GM23338 (cell line): Measurements from ENCODE around the gene MVB12B. TPM values are rescaled to one million over a fixed set of nuclear protein-coding genes. Genes with fewer than 3 reads are reported as not detected.
A peak's percentile ranks its signal among the peaks of the same experiment; 100 is the strongest.

ENCODE experiments used
- ATAC-seq: fragments of 200-7000 bp; cut with Tn5 transposase; 3 replicates; pipeline ENCODE4 v1.9.1; 2020
- DNase-seq: peaks from one replicate; pipeline ENCODE4 v3.0.0-alpha.2; 2015; ENCODE audit warnings: low spot score
- H2AFZ ChIP-seq: fragments of 200-600 bp; sonication (generic); 2 replicates; pipeline ENCODE4 v1.8.0; 2016; ENCODE audit warnings: antibody characterized with exemption, mild to moderate bottlenecking, moderate library complexity
- H3F3A ChIP-seq: fragments of 200-600 bp; sonication (generic); replicated peaks from 2 replicates; pipeline ENCODE4 v1.8.0; 2017; ENCODE audit warnings: antibody characterized with exemption, mixed run types, low read depth
- H3K27ac ChIP-seq: fragments of 200-600 bp; sonication (generic); 2 replicates; pipeline ENCODE4 v1.6.1; 2016; ENCODE audit warnings: low read depth
- H3K27me3 ChIP-seq: fragments of 200-600 bp; sonication (generic); 2 replicates; pipeline ENCODE4 v1.8.0; 2016; ENCODE audit warnings: mild to moderate bottlenecking, mixed run types, moderate library complexity; ENCODE audit not compliant: insufficient read depth
- H3K36me3 ChIP-seq: fragments of 200-600 bp; sonication (generic); 2 replicates; pipeline ENCODE4 v1.8.0; 2016; ENCODE audit warnings: mild to moderate bottlenecking; ENCODE audit not compliant: insufficient read depth
- H3K4me1 ChIP-seq: fragments of 200-600 bp; sonication (generic); 2 replicates; pipeline ENCODE4 v1.8.0; 2016; ENCODE audit warnings: mild to moderate bottlenecking, moderate library complexity; ENCODE audit not compliant: insufficient read depth
- H3K4me2 ChIP-seq: fragments of 200-600 bp; sonication (generic); 2 replicates; pipeline ENCODE4 v1.7.1; 2017; ENCODE audit warnings: mixed run types
- H3K4me3 ChIP-seq: fragments of 200-600 bp; sonication (generic); 2 replicates; pipeline ENCODE4 v1.6.1; 2016; ENCODE audit warnings: mixed run types
- H3K79me2 ChIP-seq: fragments of 200-600 bp; sonication (generic); replicated peaks from 2 replicates; pipeline ENCODE4 v1.8.0; 2017; ENCODE audit warnings: mild to moderate bottlenecking; ENCODE audit not compliant: insufficient read depth
- H3K9me2 ChIP-seq: fragments of 200-600 bp; sonication (generic); 2 replicates; pipeline ENCODE4 v1.8.0; 2017; ENCODE audit not compliant: insufficient read depth
- H4K20me1 ChIP-seq: fragments of 200-600 bp; sonication (generic); replicated peaks from 2 replicates; pipeline ENCODE4 v1.8.0; 2017; ENCODE audit warnings: mild to moderate bottlenecking; ENCODE audit not compliant: insufficient read depth
- H3K27ac Mint-ChIP-seq: 2 replicates; pipeline ENCODE4 v1.8.0; 2020; ENCODE audit warnings: inconsistent platforms, mild to moderate bottlenecking, moderate library complexity, mixed read lengths
- H3K27me3 Mint-ChIP-seq: 3 replicates; pipeline ENCODE4 v1.8.0; 2022; ENCODE audit warnings: low read depth, mild to moderate bottlenecking, moderate library complexity, mixed read lengths, inconsistent platforms; ENCODE audit not compliant: insufficient read depth, poor library complexity
- H3K36me3 Mint-ChIP-seq: 3 replicates; pipeline ENCODE4 v1.8.0; 2021; ENCODE audit warnings: low read depth, mild to moderate bottlenecking, inconsistent platforms, moderate library complexity, mixed read lengths
- H3K4me1 Mint-ChIP-seq: 3 replicates; pipeline ENCODE4 v1.8.0; 2020; ENCODE audit warnings: mild to moderate bottlenecking, inconsistent platforms, mixed read lengths
- H3K4me3 Mint-ChIP-seq: 3 replicates; pipeline ENCODE4 v1.8.0; 2021; ENCODE audit warnings: moderate library complexity, mild to moderate bottlenecking, inconsistent platforms, mixed read lengths
- H3K9me3 Mint-ChIP-seq: 3 replicates; pipeline ENCODE4 v1.8.0; 2020; ENCODE audit warnings: moderate library complexity, mild to moderate bottlenecking, inconsistent platforms, mixed read lengths
- CREB1 ChIP-seq: fragments of 250-450 bp; sonication (Bioruptor Pico); IDR thresholded peaks from 2 replicates; pipeline ENCODE4 v1.5.0; 2020; ENCODE audit warnings: low read depth, mild to moderate bottlenecking, moderate library complexity
- EZH2 ChIP-seq: fragments of 200-600 bp; sonication (generic); IDR thresholded peaks from one replicate; pipeline ENCODE4 v1.8.0; 2017; ENCODE audit warnings: antibody characterized with exemption, mild to moderate bottlenecking, low read depth; ENCODE audit not compliant: unreplicated experiment
- EZH2phosphoT487 ChIP-seq: fragments of 200-600 bp; sonication (generic); IDR thresholded peaks from one replicate; pipeline ENCODE4 v1.8.1; 2018; ENCODE audit warnings: antibody characterized with exemption; ENCODE audit not compliant: unreplicated experiment
- JUNB ChIP-seq: IDR thresholded peaks from one replicate; pipeline ENCODE4 v1.6.1; 2016; ENCODE audit warnings: antibody characterized with exemption; ENCODE audit not compliant: unreplicated experiment
- NANOG ChIP-seq: IDR thresholded peaks from 2 replicates; pipeline ENCODE4 v1.6.1; 2016; ENCODE audit warnings: antibody characterized with exemption, borderline replicate concordance
- ZNF114 ChIP-seq: fragments of 250-450 bp; sonication (Bioruptor Pico); IDR thresholded peaks from 2 replicates; pipeline ENCODE4 v1.5.0; 2020; ENCODE audit warnings: mild to moderate bottlenecking, moderate library complexity
- ZNF462 ChIP-seq: fragments of 250-450 bp; sonication (Bioruptor Pico); IDR thresholded peaks from 2 replicates; pipeline ENCODE4 v1.5.0; 2020; ENCODE audit warnings: mild to moderate bottlenecking, moderate library complexity
- polyA plus RNA-seq: library from polyadenylated mRNA; unstranded; fragments of >200 nt; fragmentation: Nextera tagmentation; extraction: Ambion mirVana; gene quantifications from 2 replicates; pipeline ENCODE4 v1.2.1, GENCODE V29; 2016
- total RNA-seq: library from RNA; depleted of rRNA; stranded (reverse); fragments of >200 nt; shearing (Covaris generic); gene quantifications from 2 replicates; pipeline ENCODE4 v1.2.3, GENCODE V29; 2014
- TF ChIP-seq, protein P1 (sequence below): IDR thresholded peaks from one replicate; pipeline ENCODE4 v1.6.1; 2018; ENCODE audit warnings: antibody characterized with exemption; ENCODE audit not compliant: unreplicated experiment

Gene MVB12B
- total and polyA plus RNA-seq, 2 experiments from 2014 or later, result 1.9 to 6.6 TPM

GRCh38 chr9:126532489-126532888, 205.9 kb downstream of the MVB12B start (continued):
- TF ChIP-seq ZNF462, result no peak
- TF ChIP-seq EZH2phosphoT487, result no peak
- TF ChIP-seq JUNB, result no peak
- no peak for TF ChIP-seq CREB1 (CRISPR knock-in tag)
- no peak for TF ChIP-seq EZH2
- TF ChIP-seq ZNF114 (CRISPR knock-in tag), result no peak

- Histone ChIP-seq H3K79me2 (no peaks in the 10 kb centered on the region), H3K36me3 (no peaks in the 10 kb centered on the region; the same call in 1 of the 2 replicates), H3K27me3 (peaks cover 16% of the 10 kb centered on the region; the same call in 1 of the 2 replicates), H4K20me1 (no peaks in the 10 kb centered on the region), H3K4me3 (peak overlapping the region; percentile 44; the same call in 1 of the 2 replicates), H2AFZ (no peak overlapping the region), H3K4me1 (peaks cover 50% of the 10 kb centered on the region), H3K4me2 (peak overlapping the region; percentile 74; the same call in 1 of the 2 replicates), H3F3A (0 out of 2 replicates have a peak, but pooled peaks cover 10% of the 10 kb centered on the region), H3K27ac (no peak overlapping the region), H3K9me2 (no peaks in the 10 kb centered on the region)
- DNase-seq (no peak), ATAC-seq (no peak)
- H3K27ac Mint-ChIP-seq, result no peak overlapping the region
- H3K4me3 Mint-ChIP-seq, result no peak overlapping the region
- H3K36me3 Mint-ChIP-seq, result no peaks in the 10 kb centered on the region
- peaks cover 27% of the 10 kb centered on the region for H3K27me3 Mint-ChIP-seq
- peaks cover 68% of the 10 kb centered on the region for H3K4me1 Mint-ChIP-seq
- H3K9me3 Mint-ChIP-seq, result no peaks in the 10 kb centered on the region
- TF ChIP-seq CREB1 (CRISPR knock-in tag) (no peak), EZH2 (no peak), EZH2phosphoT487 (no peak), JUNB (no peak), NANOG (no peak)
- TF ChIP-seq, protein P1, sequence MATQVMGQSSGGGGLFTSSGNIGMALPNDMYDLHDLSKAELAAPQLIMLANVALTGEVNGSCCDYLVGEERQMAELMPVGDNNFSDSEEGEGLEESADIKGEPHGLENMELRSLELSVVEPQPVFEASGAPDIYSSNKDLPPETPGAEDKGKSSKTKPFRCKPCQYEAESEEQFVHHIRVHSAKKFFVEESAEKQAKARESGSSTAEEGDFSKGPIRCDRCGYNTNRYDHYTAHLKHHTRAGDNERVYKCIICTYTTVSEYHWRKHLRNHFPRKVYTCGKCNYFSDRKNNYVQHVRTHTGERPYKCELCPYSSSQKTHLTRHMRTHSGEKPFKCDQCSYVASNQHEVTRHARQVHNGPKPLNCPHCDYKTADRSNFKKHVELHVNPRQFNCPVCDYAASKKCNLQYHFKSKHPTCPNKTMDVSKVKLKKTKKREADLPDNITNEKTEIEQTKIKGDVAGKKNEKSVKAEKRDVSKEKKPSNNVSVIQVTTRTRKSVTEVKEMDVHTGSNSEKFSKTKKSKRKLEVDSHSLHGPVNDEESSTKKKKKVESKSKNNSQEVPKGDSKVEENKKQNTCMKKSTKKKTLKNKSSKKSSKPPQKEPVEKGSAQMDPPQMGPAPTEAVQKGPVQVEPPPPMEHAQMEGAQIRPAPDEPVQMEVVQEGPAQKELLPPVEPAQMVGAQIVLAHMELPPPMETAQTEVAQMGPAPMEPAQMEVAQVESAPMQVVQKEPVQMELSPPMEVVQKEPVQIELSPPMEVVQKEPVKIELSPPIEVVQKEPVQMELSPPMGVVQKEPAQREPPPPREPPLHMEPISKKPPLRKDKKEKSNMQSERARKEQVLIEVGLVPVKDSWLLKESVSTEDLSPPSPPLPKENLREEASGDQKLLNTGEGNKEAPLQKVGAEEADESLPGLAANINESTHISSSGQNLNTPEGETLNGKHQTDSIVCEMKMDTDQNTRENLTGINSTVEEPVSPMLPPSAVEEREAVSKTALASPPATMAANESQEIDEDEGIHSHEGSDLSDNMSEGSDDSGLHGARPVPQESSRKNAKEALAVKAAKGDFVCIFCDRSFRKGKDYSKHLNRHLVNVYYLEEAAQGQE, result no peak
Observed at GRCh38 chr9:126532951-126533925, 206.6 kb downstream of the MVB12B start.
